Measurements from ENCODE around the gene MEGF8.

The MEGF8 gene

GRCh38 chr19:42421591-42422031 lies 96.2 kb downstream of the MEGF8 start:
- no peak overlapping the region for H3K27ac Mint-ChIP-seq
- peaks cover 3% of the 10 kb centered on the region for H3K36me3 Mint-ChIP-seq (ENCODE audit: low read depth)
- peak overlapping the region; percentile 8 for H3K4me3 Mint-ChIP-seq
- H3K4me1 Mint-ChIP-seq (ENCODE audit: low read depth) = peaks cover 28% of the 10 kb centered on the region
- H3K27me3 Mint-ChIP-seq (ENCODE audit: low read depth) = no peaks in the 10 kb centered on the region
- no peaks in the 10 kb centered on the region for H3K9me3 Mint-ChIP-seq

GRCh38 chr19:42422092-42422900 lies 96.9 kb downstream of the MEGF8 start:
- Mint-ChIP-seq H3K4me3 (peak overlapping the region; percentile 89), H3K4me1 (ENCODE audit: low read depth) (peaks cover 28% of the 10 kb centered on the region), H3K9me3 (no peaks in the 10 kb centered on the region), H3K36me3 (ENCODE audit: low read depth) (peaks cover 3% of the 10 kb centered on the region), H3K27ac (peak overlapping the region; percentile 82), H3K27me3 (ENCODE audit: low read depth) (no peaks in the 10 kb centered on the region)

DNA sequence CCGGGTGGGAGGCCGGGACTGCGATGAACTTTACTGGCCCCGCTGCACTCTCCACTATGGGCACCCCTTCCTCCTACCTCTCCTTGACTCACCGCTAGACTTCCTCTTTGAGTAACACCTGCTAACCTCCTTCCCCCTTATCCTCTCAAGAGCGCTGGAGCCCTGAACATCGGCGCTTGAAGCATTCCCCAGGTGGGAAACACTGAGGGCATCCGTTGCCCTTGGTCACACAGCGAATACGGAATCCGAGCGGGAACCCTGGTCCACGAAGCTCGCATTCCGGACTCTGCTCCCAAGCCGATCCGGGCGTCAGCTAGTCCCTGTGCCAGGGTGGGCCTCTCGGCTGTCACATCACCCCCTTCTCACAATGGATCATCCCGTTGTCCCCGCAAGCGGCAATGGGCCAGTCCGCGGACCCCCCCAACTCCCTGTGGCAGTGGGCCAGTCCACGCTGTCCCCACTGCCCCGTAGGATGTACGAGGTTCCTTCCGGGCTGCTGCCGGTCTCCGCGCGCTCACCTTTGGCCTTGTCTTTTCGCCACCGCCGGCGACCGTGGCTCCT lies 97.5 kb downstream of the MEGF8 start:
- peak overlapping the region; percentile 82 for H3K27ac Mint-ChIP-seq
- no peaks in the 10 kb centered on the region for H3K27me3 Mint-ChIP-seq (ENCODE audit: low read depth)
- peaks cover 3% of the 10 kb centered on the region for H3K36me3 Mint-ChIP-seq (ENCODE audit: low read depth)
- H3K4me3 Mint-ChIP-seq = peak overlapping the region; percentile 89
- H3K4me1 Mint-ChIP-seq (ENCODE audit: low read depth) = peaks cover 28% of the 10 kb centered on the region
- no peaks in the 10 kb centered on the region for H3K9me3 Mint-ChIP-seq

DNA sequence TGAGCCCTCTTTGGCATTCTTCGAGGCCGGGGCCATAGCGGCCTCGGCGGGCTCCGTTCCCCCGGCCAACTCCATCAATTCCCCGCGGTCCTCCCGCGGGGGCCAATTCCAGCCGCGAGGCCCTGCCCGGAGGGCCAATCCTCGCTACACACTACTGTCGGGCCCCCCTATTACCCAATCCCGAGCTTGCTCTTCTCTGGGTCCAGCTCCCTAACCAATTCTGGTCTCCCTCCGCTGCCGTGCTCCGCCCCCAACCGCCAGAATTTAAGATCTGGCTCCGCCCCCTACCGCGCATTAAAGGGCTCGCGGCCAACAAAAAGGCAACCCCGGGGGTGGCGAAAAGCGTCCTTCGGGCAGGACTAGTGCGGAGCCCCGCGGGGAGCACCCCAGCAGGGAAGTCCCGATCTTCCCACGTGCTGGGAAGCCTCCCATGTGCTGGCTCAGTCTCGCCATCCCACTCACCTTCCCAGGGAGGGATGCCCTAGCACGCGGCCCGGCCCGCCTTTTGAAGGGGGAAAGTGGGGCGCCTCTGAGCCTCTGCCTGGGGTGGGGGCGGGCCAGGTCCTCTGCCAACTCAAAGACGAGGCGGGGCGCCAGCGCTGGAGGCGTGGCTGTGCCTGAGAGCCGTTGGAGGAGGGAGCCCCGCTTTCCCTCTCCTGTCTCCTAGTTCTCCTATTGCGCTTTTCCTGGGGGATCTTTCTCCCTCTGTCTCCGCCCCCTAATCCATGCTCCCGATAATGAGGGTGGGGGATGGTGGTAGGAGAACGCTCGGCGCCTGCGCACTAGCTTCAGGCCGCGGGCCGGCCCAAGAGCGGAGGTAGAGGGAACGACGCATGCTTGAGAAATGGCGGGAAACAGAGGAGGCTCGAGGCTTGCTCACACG lies 98.3 kb downstream of the MEGF8 start:
- peak overlapping the region; percentile 82 for H3K27ac Mint-ChIP-seq
- peak overlapping the region; percentile 89 for H3K4me3 Mint-ChIP-seq
- peaks cover 28% of the 10 kb centered on the region for H3K4me1 Mint-ChIP-seq (ENCODE audit: low read depth)
- no peaks in the 10 kb centered on the region for H3K9me3 Mint-ChIP-seq
- H3K36me3 Mint-ChIP-seq (ENCODE audit: low read depth) = peaks cover 3% of the 10 kb centered on the region
- H3K27me3 Mint-ChIP-seq (ENCODE audit: low read depth) = peaks cover 4% of the 10 kb centered on the region

- peak overlapping the region; percentile 52 for H3K4me3 Mint-ChIP-seq
- peaks cover 3% of the 10 kb centered on the region for H3K36me3 Mint-ChIP-seq (ENCODE audit: low read depth)
- peaks cover 5% of the 10 kb centered on the region for H3K27me3 Mint-ChIP-seq (ENCODE audit: low read depth)
- no peak overlapping the region for H3K27ac Mint-ChIP-seq
- peaks cover 28% of the 10 kb centered on the region for H3K4me1 Mint-ChIP-seq (ENCODE audit: low read depth)
- H3K9me3 Mint-ChIP-seq = no peaks in the 10 kb centered on the region
Measured at GRCh38 chr19:42424345-42424707, 98.9 kb downstream of the MEGF8 start.

DNA sequence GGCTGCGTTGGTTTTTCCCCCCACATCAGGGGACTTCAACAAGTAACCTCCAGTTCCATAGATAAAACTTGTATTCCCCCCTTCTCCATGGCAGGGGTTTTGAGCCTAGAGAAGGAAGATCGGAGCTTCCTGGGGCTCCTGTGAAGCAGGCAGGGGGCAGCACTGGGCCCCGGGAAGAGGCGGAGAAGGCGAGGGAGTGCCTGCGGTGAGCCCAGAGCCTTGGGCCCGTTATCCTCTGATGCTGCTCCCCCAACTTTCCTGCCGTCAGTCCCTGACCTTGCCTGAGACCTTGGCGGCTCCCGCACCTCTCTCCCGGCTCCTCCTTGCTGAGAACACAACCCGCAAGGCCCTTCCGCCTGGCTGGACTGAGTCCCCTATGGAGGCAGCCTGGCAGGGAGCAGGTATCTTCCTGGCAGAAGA lies 99.3 kb downstream of the MEGF8 start:
- Mint-ChIP-seq H3K4me1 (ENCODE audit: low read depth) (peaks cover 28% of the 10 kb centered on the region), H3K36me3 (ENCODE audit: low read depth) (peaks cover 3% of the 10 kb centered on the region), H3K27ac (no peak overlapping the region), H3K9me3 (no peaks in the 10 kb centered on the region), H3K4me3 (peak overlapping the region; percentile 52), H3K27me3 (ENCODE audit: low read depth) (peaks cover 5% of the 10 kb centered on the region)

DNA sequence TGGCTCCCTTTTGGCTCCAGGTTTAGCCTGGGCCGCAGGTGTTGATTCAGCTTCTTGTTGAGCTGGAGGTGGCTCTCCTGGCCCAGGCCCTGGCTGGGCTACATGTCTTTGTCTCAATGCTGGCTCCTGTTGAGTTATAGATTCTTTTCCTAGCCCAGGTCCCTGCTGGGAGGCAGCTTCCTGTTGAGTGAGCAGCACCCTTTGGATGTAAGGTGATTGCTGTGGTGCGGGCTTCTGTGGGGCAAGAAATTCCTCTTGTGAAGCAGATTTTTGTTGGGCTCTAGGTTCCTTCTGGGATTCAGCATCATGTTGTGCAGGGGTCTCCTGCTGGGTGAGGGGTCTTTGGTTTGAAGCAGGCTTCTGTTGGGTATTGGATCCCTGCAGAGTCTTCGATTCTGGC lies 101.2 kb downstream of the MEGF8 start:
- no peaks in the 10 kb centered on the region for H3K9me3 Mint-ChIP-seq
- no peaks in the 10 kb centered on the region for H3K36me3 Mint-ChIP-seq (ENCODE audit: low read depth)
- H3K4me1 Mint-ChIP-seq (ENCODE audit: low read depth) = peaks cover 11% of the 10 kb centered on the region
- H3K27ac Mint-ChIP-seq = no peak overlapping the region
- peaks cover 5% of the 10 kb centered on the region for H3K27me3 Mint-ChIP-seq (ENCODE audit: low read depth)
- no peak overlapping the region for H3K4me3 Mint-ChIP-seq

DNA sequence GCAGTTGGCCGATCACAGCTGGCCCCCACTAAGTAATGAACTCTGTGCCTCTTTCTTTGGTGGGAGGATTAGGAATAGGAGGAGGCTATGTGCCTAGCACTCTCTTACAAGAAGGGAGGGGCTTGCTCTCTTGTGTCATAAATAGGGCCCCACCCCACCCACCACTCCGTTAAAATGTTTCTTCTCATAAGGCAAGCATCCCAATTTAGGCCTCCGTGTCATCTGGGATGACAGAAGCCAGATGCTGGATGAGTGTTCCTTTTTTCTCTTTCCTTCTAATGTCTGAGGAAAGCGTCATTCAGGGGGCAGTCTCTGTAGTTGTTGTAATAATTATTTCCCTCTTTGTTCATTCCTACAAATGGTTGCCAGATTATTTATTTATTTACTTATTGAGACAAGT lies 101.9 kb downstream of the MEGF8 start, which contains the start of gene LIPE:
LIPE (minus strand) TSS at position 76 of the 400 bp plus-strand sequence. CDS start 239 bp downstream, outside the sequence.
- Mint-ChIP-seq H3K4me3 (no peak within 1 kb of the TSS), H3K27me3 (ENCODE audit: low read depth) (peaks cover 5% of the 10 kb centered on the region), H3K27ac (no peak within 1 kb of the TSS), H3K4me1 (ENCODE audit: low read depth) (peaks cover 6% of the 10 kb centered on the region), H3K36me3 (ENCODE audit: low read depth) (no peaks in the 10 kb centered on the region), H3K9me3 (no peaks in the 10 kb centered on the region)
